MM.1S (cell line): ENCODE measurements around the gene SCART1.

Source experiments
- DNase-seq: peaks from one replicate; pipeline ENCODE4 v3.0.0-alpha.2; 2015
- H2AFZ ChIP-seq: fragments of 300-600 bp; sonication (generic); 2 replicates; pipeline ENCODE4 v1.6.0; 2016; ENCODE audit warnings: antibody characterized with exemption, low read length
- H3F3A ChIP-seq: fragments of 300-600 bp; sonication (generic); 2 replicates; pipeline ENCODE4 v1.6.1; 2016; ENCODE audit warnings: mild to moderate bottlenecking, antibody characterized with exemption, low read length, moderate library complexity, mixed read lengths; ENCODE audit not compliant: insufficient read depth
- H3K27ac ChIP-seq: fragments of 300-600 bp; sonication (generic); 2 replicates; pipeline ENCODE4 v1.5.1; 2016; ENCODE audit warnings: mild to moderate bottlenecking, low read length
- H3K27me3 ChIP-seq: fragments of 300-600 bp; sonication (generic); replicated peaks from 2 replicates; pipeline ENCODE4 v1.6.0; 2016; ENCODE audit warnings: low read length; ENCODE audit not compliant: insufficient read depth
- H3K36me3 ChIP-seq: fragments of 300-600 bp; sonication (generic); replicated peaks from 2 replicates; pipeline ENCODE4 v1.6.1; 2016; ENCODE audit warnings: mild to moderate bottlenecking, low read length, mixed read lengths; ENCODE audit not compliant: insufficient read depth
- H3K4me1 ChIP-seq: fragments of 300-600 bp; sonication (generic); 2 replicates; pipeline ENCODE4 v1.6.1; 2016; ENCODE audit warnings: low read length, mixed read lengths
- H3K4me2 ChIP-seq: fragments of 300-600 bp; sonication (generic); 2 replicates; pipeline ENCODE4 v1.6.0; 2016; ENCODE audit warnings: low read depth, low read length
- H3K4me3 ChIP-seq: fragments of 300-600 bp; sonication (generic); 2 replicates; pipeline ENCODE4 v1.5.1; 2016; ENCODE audit warnings: low read length, mixed read lengths
- H3K79me2 ChIP-seq: fragments of 300-600 bp; sonication (generic); 2 replicates; pipeline ENCODE4 v1.6.1; 2016; ENCODE audit warnings: mixed run types, low read length, mixed read lengths
- H3K9ac ChIP-seq: fragments of 300-600 bp; sonication (generic); 2 replicates; pipeline ENCODE4 v1.6.1; 2016; ENCODE audit warnings: low read length, mixed read lengths
- H3K9me2 ChIP-seq: fragments of 300-600 bp; sonication (generic); replicated peaks from 2 replicates; pipeline ENCODE4 v1.6.1; 2016; ENCODE audit warnings: mild to moderate bottlenecking, low read length, mixed read lengths; ENCODE audit not compliant: insufficient read depth
- H3K9me3 ChIP-seq: fragments of 300-600 bp; sonication (generic); replicated peaks from 2 replicates; pipeline ENCODE4 v1.6.1; 2016; ENCODE audit warnings: mild to moderate bottlenecking, low read length, mixed read lengths; ENCODE audit not compliant: insufficient read depth
- H4K20me1 ChIP-seq: fragments of 300-600 bp; sonication (generic); 2 replicates; pipeline ENCODE4 v1.6.1; 2016; ENCODE audit warnings: mild to moderate bottlenecking, low read length, moderate library complexity, mixed read lengths; ENCODE audit not compliant: insufficient read depth
- EZH2 ChIP-seq: fragments of 300-600 bp; sonication (generic); optimal IDR thresholded peaks from 2 replicates; pipeline ENCODE3; 2017; ENCODE audit warnings: low read depth, mild to moderate bottlenecking, antibody characterized with exemption, low read length, mixed read lengths
- EZH2phosphoT487 ChIP-seq: fragments of 300-600 bp; sonication (generic); IDR thresholded peaks from 2 replicates; pipeline ENCODE4 v1.6.1; 2018; ENCODE audit warnings: antibody characterized with exemption, low read length
- TF ChIP-seq, protein P1 (sequence below): fragments of 300-600 bp; sonication (generic); IDR thresholded peaks from 2 replicates; pipeline ENCODE4 v1.5.1; 2016; ENCODE audit warnings: antibody characterized with exemption, low read length, mixed read lengths

The SCART1 gene

DNA sequence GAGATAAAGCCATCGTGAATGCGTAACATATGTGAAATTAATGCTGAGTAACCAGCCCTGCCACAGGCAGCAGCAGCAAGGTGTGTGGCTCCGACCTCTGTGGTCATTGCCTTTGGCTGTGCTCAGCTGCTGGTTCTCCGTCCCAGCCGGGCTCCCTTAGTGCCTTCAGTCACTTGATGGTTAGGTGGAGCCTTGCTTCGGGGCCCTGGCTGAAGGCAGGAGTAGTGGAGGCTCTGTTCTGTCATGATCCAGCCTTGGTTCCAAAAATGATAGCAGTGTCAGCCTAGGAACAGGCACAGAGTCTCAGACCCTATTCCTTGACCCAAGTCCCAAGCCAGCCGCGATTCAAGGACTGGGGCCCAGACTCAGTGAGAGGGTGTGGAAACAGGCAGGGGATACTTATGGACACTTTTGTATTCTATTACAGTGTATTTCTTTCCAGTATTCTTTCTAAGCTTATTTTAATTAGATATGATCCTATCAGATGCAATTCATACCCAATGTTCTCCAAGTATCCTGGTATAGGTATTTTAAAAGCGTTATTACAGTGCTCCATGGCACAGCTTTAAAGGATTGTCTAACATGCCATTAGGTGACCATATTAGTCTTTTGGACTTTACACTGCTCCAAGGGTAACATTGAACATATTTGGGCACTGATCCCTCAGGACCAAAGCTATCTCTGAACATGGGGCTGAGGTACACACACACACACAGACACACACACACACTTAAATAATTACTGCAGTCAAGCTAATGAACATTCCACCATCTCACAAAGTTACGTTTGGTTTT, 9.0 kb downstream of the SCART1 start:
- H3K9me2 ChIP-seq = no peaks in the 10 kb centered on the region
- H2AFZ ChIP-seq = no peak overlapping the region
- no peaks in the 10 kb centered on the region for H3K9me3 ChIP-seq
- no peaks in the 10 kb centered on the region for H3K36me3 ChIP-seq
- H3K4me3 ChIP-seq = no peak overlapping the region
- TF ChIP-seq EZH2 (no peak), EZH2phosphoT487 (no peak)
- TF ChIP-seq, protein P1, sequence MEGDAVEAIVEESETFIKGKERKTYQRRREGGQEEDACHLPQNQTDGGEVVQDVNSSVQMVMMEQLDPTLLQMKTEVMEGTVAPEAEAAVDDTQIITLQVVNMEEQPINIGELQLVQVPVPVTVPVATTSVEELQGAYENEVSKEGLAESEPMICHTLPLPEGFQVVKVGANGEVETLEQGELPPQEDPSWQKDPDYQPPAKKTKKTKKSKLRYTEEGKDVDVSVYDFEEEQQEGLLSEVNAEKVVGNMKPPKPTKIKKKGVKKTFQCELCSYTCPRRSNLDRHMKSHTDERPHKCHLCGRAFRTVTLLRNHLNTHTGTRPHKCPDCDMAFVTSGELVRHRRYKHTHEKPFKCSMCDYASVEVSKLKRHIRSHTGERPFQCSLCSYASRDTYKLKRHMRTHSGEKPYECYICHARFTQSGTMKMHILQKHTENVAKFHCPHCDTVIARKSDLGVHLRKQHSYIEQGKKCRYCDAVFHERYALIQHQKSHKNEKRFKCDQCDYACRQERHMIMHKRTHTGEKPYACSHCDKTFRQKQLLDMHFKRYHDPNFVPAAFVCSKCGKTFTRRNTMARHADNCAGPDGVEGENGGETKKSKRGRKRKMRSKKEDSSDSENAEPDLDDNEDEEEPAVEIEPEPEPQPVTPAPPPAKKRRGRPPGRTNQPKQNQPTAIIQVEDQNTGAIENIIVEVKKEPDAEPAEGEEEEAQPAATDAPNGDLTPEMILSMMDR = no peak
- H3K27ac ChIP-seq = no peak overlapping the region
- no peaks in the 10 kb centered on the region for H4K20me1 ChIP-seq
- H3K4me2 ChIP-seq = no peak overlapping the region
- H3K9ac ChIP-seq = no peak overlapping the region
- H3K4me1 ChIP-seq = no peaks in the 10 kb centered on the region
- H3F3A ChIP-seq = no peaks in the 10 kb centered on the region
- no peaks in the 10 kb centered on the region for H3K79me2 ChIP-seq
- no peaks in the 10 kb centered on the region for H3K27me3 ChIP-seq
- no peak for DNase-seq

DNA sequence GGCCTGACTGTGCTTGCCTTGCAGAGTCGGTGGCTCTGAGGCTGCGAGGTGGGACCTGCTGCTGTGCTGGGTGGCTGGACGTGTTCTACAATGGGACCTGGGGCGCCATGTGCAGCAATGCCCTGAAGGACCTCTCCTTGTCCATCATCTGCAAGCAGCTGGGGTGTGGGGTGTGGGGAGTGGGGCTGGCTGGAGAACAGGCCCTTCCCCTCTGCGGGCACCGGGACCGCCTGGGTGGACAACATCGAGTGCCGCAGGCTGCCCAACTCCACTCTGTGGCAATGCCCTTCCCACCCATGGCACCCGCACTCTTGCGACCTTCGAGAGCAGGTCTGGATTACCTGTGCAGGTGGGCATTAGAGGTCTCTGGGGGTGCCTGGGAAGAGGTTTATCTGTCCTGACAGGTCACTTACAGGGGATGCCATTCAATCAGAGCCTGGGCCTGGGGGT, 10.9 kb downstream of the SCART1 start:
- H4K20me1 ChIP-seq = no peaks in the 10 kb centered on the region
- no peak for DNase-seq
- H3K4me2 ChIP-seq = no peak overlapping the region
- no peaks in the 10 kb centered on the region for H3F3A ChIP-seq
- H3K4me3 ChIP-seq = no peak overlapping the region
- no peak overlapping the region for H3K27ac ChIP-seq
- H3K9ac ChIP-seq = no peak overlapping the region
- no peak for TF ChIP-seq EZH2
- TF ChIP-seq EZH2phosphoT487 = no peak
- H3K27me3 ChIP-seq = no peaks in the 10 kb centered on the region
- H3K36me3 ChIP-seq = no peaks in the 10 kb centered on the region
- H3K4me1 ChIP-seq = no peaks in the 10 kb centered on the region
- H3K9me2 ChIP-seq = no peaks in the 10 kb centered on the region
- no peaks in the 10 kb centered on the region for H3K79me2 ChIP-seq
- no peaks in the 10 kb centered on the region for H3K9me3 ChIP-seq
- H2AFZ ChIP-seq = no peak overlapping the region

DNA sequence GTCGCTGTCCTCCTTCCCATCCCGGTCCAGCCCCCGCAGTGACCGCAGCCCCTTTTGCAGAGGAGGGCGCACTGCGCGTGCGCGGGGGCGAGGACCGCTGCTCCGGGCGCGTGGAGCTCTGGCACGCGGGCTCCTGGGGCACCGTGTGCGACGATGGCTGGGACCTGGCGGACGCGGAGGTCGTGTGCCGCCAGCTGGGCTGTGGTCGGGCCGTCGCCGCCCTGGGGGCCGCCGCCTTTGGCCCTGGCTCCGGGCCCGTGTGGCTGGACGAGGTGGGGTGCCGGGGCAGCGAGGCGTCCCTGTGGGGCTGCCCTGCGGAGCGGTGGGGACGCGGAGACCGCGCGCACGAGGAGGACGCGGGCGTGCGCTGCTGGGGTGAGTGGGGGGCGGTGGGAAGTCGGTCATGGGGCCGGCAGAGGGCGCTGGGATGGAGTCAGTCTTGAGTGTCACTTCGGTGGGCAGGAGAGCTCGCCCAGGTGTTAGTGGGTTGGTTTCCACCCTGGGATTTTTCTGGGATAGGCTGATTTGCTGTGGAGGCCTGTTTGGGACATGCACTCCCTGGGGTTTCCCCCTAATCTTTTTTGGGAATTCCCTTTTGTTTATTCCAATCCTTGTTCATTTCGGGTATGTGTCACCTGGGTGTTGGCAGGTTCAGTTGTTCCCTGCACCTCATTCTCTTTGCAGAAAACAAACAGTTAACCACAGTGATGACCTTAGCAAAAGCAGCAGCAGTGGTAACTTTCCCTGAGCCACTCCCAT, 11.6 kb downstream of the SCART1 start:
- no peak overlapping the region for H3K27ac ChIP-seq
- no peaks in the 10 kb centered on the region for H3K4me1 ChIP-seq
- H3K4me2 ChIP-seq = no peak overlapping the region
- H2AFZ ChIP-seq = no peak overlapping the region
- H3K9me2 ChIP-seq = no peaks in the 10 kb centered on the region
- no peaks in the 10 kb centered on the region for H3K27me3 ChIP-seq
- H3F3A ChIP-seq = no peaks in the 10 kb centered on the region
- H3K79me2 ChIP-seq = no peaks in the 10 kb centered on the region
- no peak overlapping the region for H3K9ac ChIP-seq
- TF ChIP-seq EZH2 (no peak), EZH2phosphoT487 (no peak)
- H3K36me3 ChIP-seq = no peaks in the 10 kb centered on the region
- H3K9me3 ChIP-seq = no peaks in the 10 kb centered on the region
- no peak overlapping the region for H3K4me3 ChIP-seq
- DNase-seq = no peak
- no peaks in the 10 kb centered on the region for H4K20me1 ChIP-seq

DNA sequence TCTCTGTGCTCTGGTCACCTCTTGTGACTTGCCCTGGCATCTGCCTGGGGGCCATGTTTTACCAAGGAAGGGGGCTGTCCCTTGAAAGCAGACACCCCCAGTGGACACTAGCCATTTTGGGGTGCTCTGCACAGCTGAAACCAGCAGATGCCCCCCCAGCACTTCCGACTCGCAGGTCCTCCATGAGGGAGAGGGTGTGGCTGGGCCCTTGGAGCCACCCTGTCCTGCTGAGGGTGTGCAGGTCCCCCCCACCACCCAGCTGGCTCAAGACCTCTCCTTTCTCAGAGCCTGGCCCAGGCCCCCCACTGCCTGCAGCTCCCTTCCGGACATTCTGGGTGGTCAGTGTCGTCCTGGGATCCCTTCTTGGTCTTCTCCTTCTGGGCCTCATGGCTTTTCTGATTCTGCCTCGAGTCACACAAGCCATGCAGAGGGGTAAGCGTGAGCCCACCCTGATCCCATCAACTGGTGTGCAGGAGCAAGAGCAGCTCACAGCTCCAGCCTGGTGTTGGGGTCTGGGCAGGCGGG, 12.3 kb downstream of the SCART1 start:
- Histone ChIP-seq H4K20me1 (no peaks in the 10 kb centered on the region), H3K4me3 (no peak overlapping the region), H2AFZ (no peak overlapping the region), H3K4me1 (no peaks in the 10 kb centered on the region), H3K9me2 (no peaks in the 10 kb centered on the region), H3K9me3 (no peaks in the 10 kb centered on the region), H3F3A (no peaks in the 10 kb centered on the region), H3K79me2 (no peaks in the 10 kb centered on the region), H3K27me3 (no peaks in the 10 kb centered on the region), H3K27ac (no peak overlapping the region), H3K36me3 (no peaks in the 10 kb centered on the region), H3K4me2 (no peak overlapping the region), H3K9ac (no peak overlapping the region)
- TF ChIP-seq EZH2 (no peak), EZH2phosphoT487 (no peak)
- TF ChIP-seq, protein P1 = no peak
- no peak for DNase-seq
